HCT116 (cell line): ENCODE data around the gene DOK7.

Experiments
- ATF3 ChIP-seq: IDR thresholded peaks from 2 replicates; pipeline ENCODE4 v1.6.1; 2012
- CEBPB ChIP-seq: IDR thresholded peaks from 2 replicates; pipeline ENCODE4 v1.6.1; 2012; ENCODE audit warnings: low read depth
- CTCF ChIP-seq, 3 experiments: fragments of 200-600 bp in 1 of 3; sonication (generic) in 1 of 3; IDR thresholded peaks in 2 of 3; conservative IDR thresholded peaks in 1 of 3; 2 replicates each; pipeline ENCODE4 v1.5.1; 2012 to 2017; ENCODE audit warnings: low read depth in 2 of 3, low read length in 2 of 3, antibody characterized with exemption in 1 of 3, borderline replicate concordance in 1 of 3, control low read depth in 1 of 3, mild to moderate bottlenecking in 1 of 3, mixed read lengths in 1 of 3, mixed run types in 1 of 3, moderate library complexity in 1 of 3; ENCODE audit not compliant: insufficient read depth in 1 of 3
- EZH2 ChIP-seq: fragments of 200-600 bp; sonication (generic); IDR thresholded peaks from 2 replicates; pipeline ENCODE4 v1.6.1; 2017; ENCODE audit warnings: antibody characterized with exemption, mixed run types
- EZH2phosphoT487 ChIP-seq: fragments of 200-600 bp; IDR thresholded peaks from 2 replicates; pipeline ENCODE4 v1.6.1; 2018; ENCODE audit warnings: antibody characterized with exemption, borderline replicate concordance
- JUND ChIP-seq: IDR thresholded peaks from 2 replicates; pipeline ENCODE4 v1.6.1; 2012
- POLR2A ChIP-seq: IDR thresholded peaks from 2 replicates; pipeline ENCODE4 v1.7.0; 2011; ENCODE audit warnings: borderline replicate concordance; ENCODE audit not compliant: insufficient read depth, insufficient read length; ENCODE audit errors: extremely low read depth
- POLR2AphosphoS5 ChIP-seq: IDR thresholded peaks from 2 replicates; pipeline ENCODE4 v1.6.1; 2011; ENCODE audit warnings: mild to moderate bottlenecking, low read depth, low read length, moderate library complexity
- REST ChIP-seq: IDR thresholded peaks from 2 replicates; pipeline ENCODE4 v1.6.1; 2012; ENCODE audit warnings: low read depth
- SIN3A ChIP-seq: IDR thresholded peaks from 2 replicates; pipeline ENCODE4 v1.6.1; 2012; ENCODE audit warnings: low read depth
- SP1 ChIP-seq: IDR thresholded peaks from 2 replicates; pipeline ENCODE4 v1.6.1; 2012; ENCODE audit warnings: low read depth
- YY1 ChIP-seq: IDR thresholded peaks from 2 replicates; pipeline ENCODE4 v1.6.1; 2011; ENCODE audit warnings: low read length, low read depth, moderate library complexity, mild to moderate bottlenecking; ENCODE audit not compliant: insufficient replicate concordance; ENCODE audit errors: extremely low read depth
- ZBTB33 ChIP-seq: IDR thresholded peaks from 2 replicates; pipeline ENCODE4 v1.6.1; 2011; ENCODE audit warnings: mild to moderate bottlenecking, low read length, moderate library complexity; ENCODE audit not compliant: insufficient replicate concordance; ENCODE audit errors: extremely low read depth
- ZFX ChIP-seq: fragments of 450-650 bp; IDR thresholded peaks from 2 replicates; pipeline ENCODE4 v1.6.1; 2017

- TF ChIP-seq SP1 (no peak), POLR2A (no peak), CTCF (IDR thresholded peaks at IDR 0.05 in 2 of 3, conservative IDR thresholded peaks at IDR 0.05 in 1 of 3; ENCODE audit: borderline replicate concordance in 1 of 3, insufficient read depth in 1 of 3, low read depth in 2 of 3, low read length in 2 of 3) (no peak), CEBPB (no peak), ATF3 (no peak), POLR2AphosphoS5 (no peak), EZH2phosphoT487 (no peak), JUND (no peak), REST (no peak), YY1 (no peak), SIN3A (no peak), ZBTB33 (no peak), ZFX (no peak), EZH2 (no peak)
Measured at GRCh38 chr4:3439391-3439790, 23.7 kb upstream of the DOK7 start.
